Inferior parietal cortex (tissue), 1 donor: Measurements from ENCODE around the gene PSMC3IP.

Experiments used
- DNase-seq: peaks from one replicate; pipeline ENCODE4 v3.0.0-alpha.2; 2016; ENCODE audit errors: extremely low spot score

The PSMC3IP gene

GRCh38 chr17:42538482-42538881, 39.0 kb downstream of the PSMC3IP start:
- no peak for DNase-seq

GRCh38 chr17:42537826-42538451, 39.6 kb downstream of the PSMC3IP start:
- DNase-seq: no peak

GRCh38 chr17:42537156-42537805, 40.2 kb downstream of the PSMC3IP start:
- no peak for DNase-seq

- peak; percentile 65 for DNase-seq
These were observed 41.0 kb downstream of the PSMC3IP start for GRCh38 chr17:42536372-42537155.

- DNase-seq: peak; percentile 92
These were observed 41.5 kb downstream of the PSMC3IP start, which contains the start of gene NAGLU for GRCh38 chr17:42536048-42536371. NAGLU (plus strand) TSS chr17:42536241; CDS start chr17:42536273, 32 bp downstream.

GRCh38 chr17:42535155-42536047, 42.1 kb downstream of the PSMC3IP start:
- DNase-seq: no peak

- DNase-seq: peak; percentile 65
These were observed 45.8 kb downstream of the PSMC3IP start for GRCh38 chr17:42531455-42532354.

- no peak for DNase-seq
These were observed 46.5 kb downstream of the PSMC3IP start for GRCh38 chr17:42530952-42531454.

- DNase-seq: no peak
These were observed 48.5 kb downstream of the PSMC3IP start for GRCh38 chr17:42529061-42529460.

GRCh38 chr17:42527932-42528331, 49.6 kb downstream of the PSMC3IP start:
- DNase-seq: no peak

- DNase-seq: no peak
These were observed 51.5 kb downstream of the PSMC3IP start for GRCh38 chr17:42526031-42526444.

- no peak for DNase-seq
These were observed 52.3 kb downstream of the PSMC3IP start for GRCh38 chr17:42525221-42525620.

- no peak for DNase-seq
These were observed 54.7 kb downstream of the PSMC3IP start for GRCh38 chr17:42522798-42523278.
